Loucy (cell line): ENCODE data around the gene KLF6.

Experiments used
- H2AFZ ChIP-seq: fragments of 200-600 bp; sonication (generic); 2 replicates; pipeline ENCODE4 v1.6.0; 2016; ENCODE audit warnings: antibody characterized with exemption, mild to moderate bottlenecking, low read length, moderate library complexity
- H3F3A ChIP-seq: fragments of 200-600 bp; 2 replicates; pipeline ENCODE4 v1.6.0; 2016; ENCODE audit warnings: antibody characterized with exemption, low read depth, mild to moderate bottlenecking
- H3K27me3 ChIP-seq: fragments of 200-600 bp; sonication (generic); 2 replicates; pipeline ENCODE4 v1.6.1; 2014; ENCODE audit warnings: low read length, mild to moderate bottlenecking; ENCODE audit not compliant: insufficient read depth, poor library complexity, severe bottlenecking
- H3K36me3 ChIP-seq: fragments of 200-600 bp; sonication (generic); 2 replicates; pipeline ENCODE4 v1.6.1; 2016; ENCODE audit warnings: low read length; ENCODE audit not compliant: insufficient read depth
- H3K4me1 ChIP-seq: fragments of 200-600 bp; sonication (generic); 2 replicates; pipeline ENCODE4 v1.5.1; 2014; ENCODE audit warnings: low read length, mild to moderate bottlenecking; ENCODE audit not compliant: insufficient read depth, poor library complexity, severe bottlenecking
- H3K4me2 ChIP-seq: fragments of 200-600 bp; sonication (generic); 2 replicates; pipeline ENCODE4 v1.6.0; 2014; ENCODE audit warnings: antibody characterized with exemption, low read length, low read depth, mild to moderate bottlenecking; ENCODE audit not compliant: poor library complexity, severe bottlenecking
- H3K4me3 ChIP-seq: fragments of 200-600 bp; sonication (generic); 2 replicates; pipeline ENCODE4 v1.5.1; 2014; ENCODE audit warnings: low read length, mild to moderate bottlenecking, mixed read lengths; ENCODE audit not compliant: poor library complexity, severe bottlenecking
- H3K79me2 ChIP-seq: fragments of 200-600 bp; sonication (generic); 2 replicates; pipeline ENCODE4 v1.6.1; 2014; ENCODE audit warnings: low read length; ENCODE audit not compliant: insufficient read depth
- H3K9ac ChIP-seq: fragments of 200-600 bp; sonication (generic); 2 replicates; pipeline ENCODE4 v1.6.0; 2014; ENCODE audit warnings: mild to moderate bottlenecking, low read depth, low read length, moderate library complexity; ENCODE audit not compliant: poor library complexity, severe bottlenecking
- H3K9me2 ChIP-seq: fragments of 200-600 bp; sonication (generic); replicated peaks from 2 replicates; pipeline ENCODE4 v1.6.1; 2016; ENCODE audit warnings: low read depth, low read length, mixed read lengths
- H3K9me3 ChIP-seq: fragments of 200-600 bp; sonication (generic); 2 replicates; pipeline ENCODE4 v1.6.1; 2014; ENCODE audit warnings: mild to moderate bottlenecking, antibody characterized with exemption, low read length, low read depth; ENCODE audit not compliant: insufficient read depth
- H4K20me1 ChIP-seq: fragments of 200-600 bp; sonication (generic); 2 replicates; pipeline ENCODE4 v1.6.0; 2014; ENCODE audit warnings: antibody characterized with exemption, low read length, mild to moderate bottlenecking; ENCODE audit not compliant: insufficient read depth, poor library complexity, severe bottlenecking
- CTCF ChIP-seq: fragments of 200-600 bp; sonication (generic); conservative IDR thresholded peaks from 2 replicates; pipeline ENCODE4 v1.5.1; 2014; ENCODE audit warnings: mild to moderate bottlenecking, antibody characterized with exemption, low read length
- EZH2phosphoT487 ChIP-seq: fragments of 200-600 bp; IDR thresholded peaks from 2 replicates; pipeline ENCODE4 v1.6.1; 2018; ENCODE audit warnings: antibody characterized with exemption, mild to moderate bottlenecking, moderate library complexity, borderline replicate concordance

Gene KLF6

DNA sequence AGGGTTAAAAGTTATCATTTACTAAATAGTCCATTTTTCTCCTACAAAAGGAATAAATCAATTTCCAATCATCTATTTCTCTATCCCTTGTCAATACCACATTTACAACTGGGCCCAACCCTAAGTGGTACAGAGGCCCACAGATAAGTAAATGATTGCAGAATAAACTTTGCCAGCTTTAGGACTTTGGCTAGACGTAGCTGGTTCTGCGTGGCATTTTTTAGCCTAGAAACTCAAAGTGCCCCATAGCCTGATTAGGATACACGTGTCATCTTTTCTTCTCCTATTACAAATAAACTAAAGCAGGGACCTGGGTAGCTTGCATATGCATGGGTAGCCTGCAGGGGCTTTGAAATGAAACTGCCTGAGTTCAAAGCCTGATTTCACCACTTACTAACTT, 56.4 kb downstream of the KLF6 start:
- H2AFZ ChIP-seq, result no peak overlapping the region
- H3K9ac ChIP-seq, result no peak overlapping the region
- H3K36me3 ChIP-seq, result no peaks in the 10 kb centered on the region
- H3K79me2 ChIP-seq, result no peaks in the 10 kb centered on the region
- H3K4me1 ChIP-seq, result no peaks in the 10 kb centered on the region
- H3K9me2 ChIP-seq, result no peaks in the 10 kb centered on the region
- H3K27me3 ChIP-seq, result no peaks in the 10 kb centered on the region
- no peaks in the 10 kb centered on the region for H4K20me1 ChIP-seq
- no peak overlapping the region for H3K4me3 ChIP-seq
- no peak overlapping the region for H3K4me2 ChIP-seq
- 0 out of 2 replicates have a peak, but pooled peaks cover 2% of the 10 kb centered on the region for H3K9me3 ChIP-seq
- no peak for TF ChIP-seq CTCF
- no peak for TF ChIP-seq EZH2phosphoT487
- no peaks in the 10 kb centered on the region for H3F3A ChIP-seq

- H3K36me3 ChIP-seq, result no peaks in the 10 kb centered on the region
- no peak overlapping the region for H2AFZ ChIP-seq
- H3F3A ChIP-seq, result no peaks in the 10 kb centered on the region
- H4K20me1 ChIP-seq, result no peaks in the 10 kb centered on the region
- H3K4me2 ChIP-seq, result no peak overlapping the region
- TF ChIP-seq CTCF, result no peak
- no peak for TF ChIP-seq EZH2phosphoT487
- H3K4me1 ChIP-seq, result no peaks in the 10 kb centered on the region
- H3K9me2 ChIP-seq, result no peaks in the 10 kb centered on the region
- no peaks in the 10 kb centered on the region for H3K9me3 ChIP-seq
- H3K79me2 ChIP-seq, result no peaks in the 10 kb centered on the region
- H3K4me3 ChIP-seq, result no peak overlapping the region
- H3K9ac ChIP-seq, result no peak overlapping the region
- H3K27me3 ChIP-seq, result no peaks in the 10 kb centered on the region
Measured at GRCh38 chr10:3727268-3727667, 57.7 kb downstream of the KLF6 start.
